K562 (cell line): ENCODE results near the gene RREB1. TPM values are rescaled to one million over a fixed set of nuclear protein-coding genes. Genes with fewer than 3 reads are reported as not detected.

Source experiments
- ATF1 ChIP-seq, 2 experiments: fragments of 450-650 bp in 1 of 2; IDR thresholded peaks; 2 replicates each; pipeline ENCODE4 v1.6.1; 2016; ENCODE audit warnings: missing compliant biosample characterization in 1 of 2, missing genetic modification characterization in 1 of 2
- GATA2 ChIP-seq: sonication (generic); formaldehyde crosslinking; IDR thresholded peaks from 2 replicates; pipeline ENCODE4 v1.4.0; 2020; ENCODE audit warnings: mild to moderate bottlenecking, missing genetic modification reagents
- HEY1 ChIP-seq: fragments of 250-450 bp; sonication (Bioruptor Pico); IDR thresholded peaks from 2 replicates; pipeline ENCODE4 v1.5.0; 2020; ENCODE audit warnings: mild to moderate bottlenecking, moderate library complexity, borderline replicate concordance
- KAT8 ChIP-seq: fragments of 450-650 bp; IDR thresholded peaks from 2 replicates; pipeline ENCODE4 v1.6.1; 2016; ENCODE audit warnings: low read depth, mild to moderate bottlenecking
- L3MBTL2 ChIP-seq: fragments of 450-650 bp; IDR thresholded peaks from 2 replicates; pipeline ENCODE4 v1.6.1; 2016; ENCODE audit warnings: mild to moderate bottlenecking, moderate library complexity
- MCM7 ChIP-seq, 2 experiments: fragments of 450-650 bp; IDR thresholded peaks; 2 replicates each; pipeline ENCODE4 v1.6.1; 2016 to 2018
- MTA1 ChIP-seq: fragments of 450-650 bp; IDR thresholded peaks from 2 replicates; pipeline ENCODE4 v1.6.1; 2017; ENCODE audit warnings: borderline replicate concordance
- NR3C1 ChIP-seq: sonication (generic); formaldehyde crosslinking; IDR thresholded peaks from 2 replicates; pipeline ENCODE4 v1.8.1; 2022; ENCODE audit warnings: missing genetic modification reagents
- PRPF4 ChIP-seq: fragments of 200-400 bp; formaldehyde crosslinking; IDR thresholded peaks from one replicate; pipeline ENCODE4 v1.6.1; 2017; ENCODE audit warnings: low read length, low read depth, mild to moderate bottlenecking; ENCODE audit not compliant: insufficient read depth, poor library complexity, severe bottlenecking
- SMAD2 ChIP-seq: fragments of 150-350 bp; IDR thresholded peaks from 2 replicates; pipeline ENCODE4 v1.6.1; 2014; ENCODE audit warnings: low read depth, mild to moderate bottlenecking, low read length
- SRSF1 ChIP-seq: fragments of 200-400 bp; formaldehyde crosslinking; IDR thresholded peaks from 2 replicates; pipeline ENCODE4 v1.6.1; 2017; ENCODE audit warnings: mild to moderate bottlenecking, low read depth, low read length, moderate library complexity
- TAF7 ChIP-seq: fragments of 450-650 bp; IDR thresholded peaks from 2 replicates; pipeline ENCODE4 v1.6.1; 2016; ENCODE audit warnings: missing genetic modification characterization, missing compliant biosample characterization
- ZNF174 ChIP-seq: fragments of 250-450 bp; sonication (Bioruptor Pico); IDR thresholded peaks from 2 replicates; pipeline ENCODE4 v1.4.0; 2020; ENCODE audit warnings: mild to moderate bottlenecking
- ZNF184 ChIP-seq: sonication (generic); formaldehyde crosslinking; IDR thresholded peaks from 2 replicates; pipeline ENCODE4 v1.5.0; 2020; ENCODE audit warnings: missing genetic modification reagents
- ZNF197 ChIP-seq: fragments of 200-800 bp; sonication (Bioruptor generic); IDR thresholded peaks from 2 replicates; pipeline ENCODE4 v1.6.1; 2016; ENCODE audit warnings: low read depth, missing genetic modification characterization, missing compliant biosample characterization
- polyA plus RNA-seq, 8 experiments: library from polyadenylated mRNA; depleted of rRNA in 4 of 8; stranded (reverse) in 5 of 8; unstranded in 3 of 8; fragments of >200 nt; fragmentation: Nextera tagmentation in 2 of 8; fragmentation: Illumina TruSeq in 1 of 8; extraction: Ambion mirVana in 2 of 8; extraction: Trizol in 1 of 8; gene quantifications; 2 replicates each; pipeline versions ENCODE4 v1.2.1 to v1.2.3, GENCODE V29; 2011 to 2014; ENCODE audit warnings: inconsistent platforms in 1 of 8, missing spikeins in 1 of 8
- total RNA-seq, 7 experiments: library from RNA; depleted of rRNA in 6 of 7; stranded (reverse); fragments of >200 nt in 6 of 7; fragmentation: Illumina TruSeq in 2 of 7; extraction: Trizol in 2 of 7; gene quantifications; 2 replicates each; pipeline versions ENCODE4 v1.2.1 to v1.2.3, GENCODE V29; 2011 to 2021; ENCODE audit warnings: low replicate concordance in 1 of 7
- TF ChIP-seq, protein P1 (sequence below): fragments of 450-650 bp; IDR thresholded peaks from 2 replicates; pipeline ENCODE4 v1.6.1; 2016; ENCODE audit warnings: mild to moderate bottlenecking, moderate library complexity

Gene RREB1
- total and polyA plus RNA-seq, 9 of the 15 experiments (the other 6 are each of a cell fraction or from before 2014, with no cell fraction given) = 3.3 to 64.2 (median 19.3) TPM

DNA sequence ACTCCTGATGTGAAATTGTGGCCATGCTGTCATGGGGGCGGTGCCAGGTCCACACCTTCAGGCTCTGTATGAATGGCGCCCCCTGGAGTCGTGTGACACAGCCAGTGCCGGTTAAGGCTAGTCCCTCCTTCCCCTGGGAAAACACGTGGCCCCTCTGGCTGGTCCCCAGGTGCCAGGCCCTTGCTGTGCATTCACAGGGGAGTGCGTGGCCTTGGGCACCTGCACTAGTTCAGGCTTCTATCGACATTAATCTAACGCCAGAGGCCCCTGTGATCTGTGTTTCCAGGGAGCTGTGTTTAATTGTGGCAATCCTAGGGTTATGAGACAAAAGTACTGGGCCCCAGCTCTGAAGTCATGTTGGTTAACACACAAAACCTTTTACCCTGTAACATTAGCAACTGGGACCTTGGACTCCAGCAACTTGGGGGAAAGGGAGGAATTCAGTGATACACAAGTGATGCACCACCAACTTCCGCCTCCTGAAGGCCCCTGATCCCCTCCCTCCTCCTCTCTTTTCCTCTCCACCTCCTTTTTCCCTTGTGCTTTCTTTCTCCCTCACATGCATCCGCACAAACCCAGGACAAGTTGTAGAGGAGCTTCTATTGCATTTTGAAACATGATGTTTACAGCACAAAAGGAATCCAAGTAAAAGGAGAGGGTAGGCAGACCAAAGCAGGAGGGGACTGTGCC, 131.3 kb downstream of the RREB1 start (continued):
- TF ChIP-seq, protein P1, sequence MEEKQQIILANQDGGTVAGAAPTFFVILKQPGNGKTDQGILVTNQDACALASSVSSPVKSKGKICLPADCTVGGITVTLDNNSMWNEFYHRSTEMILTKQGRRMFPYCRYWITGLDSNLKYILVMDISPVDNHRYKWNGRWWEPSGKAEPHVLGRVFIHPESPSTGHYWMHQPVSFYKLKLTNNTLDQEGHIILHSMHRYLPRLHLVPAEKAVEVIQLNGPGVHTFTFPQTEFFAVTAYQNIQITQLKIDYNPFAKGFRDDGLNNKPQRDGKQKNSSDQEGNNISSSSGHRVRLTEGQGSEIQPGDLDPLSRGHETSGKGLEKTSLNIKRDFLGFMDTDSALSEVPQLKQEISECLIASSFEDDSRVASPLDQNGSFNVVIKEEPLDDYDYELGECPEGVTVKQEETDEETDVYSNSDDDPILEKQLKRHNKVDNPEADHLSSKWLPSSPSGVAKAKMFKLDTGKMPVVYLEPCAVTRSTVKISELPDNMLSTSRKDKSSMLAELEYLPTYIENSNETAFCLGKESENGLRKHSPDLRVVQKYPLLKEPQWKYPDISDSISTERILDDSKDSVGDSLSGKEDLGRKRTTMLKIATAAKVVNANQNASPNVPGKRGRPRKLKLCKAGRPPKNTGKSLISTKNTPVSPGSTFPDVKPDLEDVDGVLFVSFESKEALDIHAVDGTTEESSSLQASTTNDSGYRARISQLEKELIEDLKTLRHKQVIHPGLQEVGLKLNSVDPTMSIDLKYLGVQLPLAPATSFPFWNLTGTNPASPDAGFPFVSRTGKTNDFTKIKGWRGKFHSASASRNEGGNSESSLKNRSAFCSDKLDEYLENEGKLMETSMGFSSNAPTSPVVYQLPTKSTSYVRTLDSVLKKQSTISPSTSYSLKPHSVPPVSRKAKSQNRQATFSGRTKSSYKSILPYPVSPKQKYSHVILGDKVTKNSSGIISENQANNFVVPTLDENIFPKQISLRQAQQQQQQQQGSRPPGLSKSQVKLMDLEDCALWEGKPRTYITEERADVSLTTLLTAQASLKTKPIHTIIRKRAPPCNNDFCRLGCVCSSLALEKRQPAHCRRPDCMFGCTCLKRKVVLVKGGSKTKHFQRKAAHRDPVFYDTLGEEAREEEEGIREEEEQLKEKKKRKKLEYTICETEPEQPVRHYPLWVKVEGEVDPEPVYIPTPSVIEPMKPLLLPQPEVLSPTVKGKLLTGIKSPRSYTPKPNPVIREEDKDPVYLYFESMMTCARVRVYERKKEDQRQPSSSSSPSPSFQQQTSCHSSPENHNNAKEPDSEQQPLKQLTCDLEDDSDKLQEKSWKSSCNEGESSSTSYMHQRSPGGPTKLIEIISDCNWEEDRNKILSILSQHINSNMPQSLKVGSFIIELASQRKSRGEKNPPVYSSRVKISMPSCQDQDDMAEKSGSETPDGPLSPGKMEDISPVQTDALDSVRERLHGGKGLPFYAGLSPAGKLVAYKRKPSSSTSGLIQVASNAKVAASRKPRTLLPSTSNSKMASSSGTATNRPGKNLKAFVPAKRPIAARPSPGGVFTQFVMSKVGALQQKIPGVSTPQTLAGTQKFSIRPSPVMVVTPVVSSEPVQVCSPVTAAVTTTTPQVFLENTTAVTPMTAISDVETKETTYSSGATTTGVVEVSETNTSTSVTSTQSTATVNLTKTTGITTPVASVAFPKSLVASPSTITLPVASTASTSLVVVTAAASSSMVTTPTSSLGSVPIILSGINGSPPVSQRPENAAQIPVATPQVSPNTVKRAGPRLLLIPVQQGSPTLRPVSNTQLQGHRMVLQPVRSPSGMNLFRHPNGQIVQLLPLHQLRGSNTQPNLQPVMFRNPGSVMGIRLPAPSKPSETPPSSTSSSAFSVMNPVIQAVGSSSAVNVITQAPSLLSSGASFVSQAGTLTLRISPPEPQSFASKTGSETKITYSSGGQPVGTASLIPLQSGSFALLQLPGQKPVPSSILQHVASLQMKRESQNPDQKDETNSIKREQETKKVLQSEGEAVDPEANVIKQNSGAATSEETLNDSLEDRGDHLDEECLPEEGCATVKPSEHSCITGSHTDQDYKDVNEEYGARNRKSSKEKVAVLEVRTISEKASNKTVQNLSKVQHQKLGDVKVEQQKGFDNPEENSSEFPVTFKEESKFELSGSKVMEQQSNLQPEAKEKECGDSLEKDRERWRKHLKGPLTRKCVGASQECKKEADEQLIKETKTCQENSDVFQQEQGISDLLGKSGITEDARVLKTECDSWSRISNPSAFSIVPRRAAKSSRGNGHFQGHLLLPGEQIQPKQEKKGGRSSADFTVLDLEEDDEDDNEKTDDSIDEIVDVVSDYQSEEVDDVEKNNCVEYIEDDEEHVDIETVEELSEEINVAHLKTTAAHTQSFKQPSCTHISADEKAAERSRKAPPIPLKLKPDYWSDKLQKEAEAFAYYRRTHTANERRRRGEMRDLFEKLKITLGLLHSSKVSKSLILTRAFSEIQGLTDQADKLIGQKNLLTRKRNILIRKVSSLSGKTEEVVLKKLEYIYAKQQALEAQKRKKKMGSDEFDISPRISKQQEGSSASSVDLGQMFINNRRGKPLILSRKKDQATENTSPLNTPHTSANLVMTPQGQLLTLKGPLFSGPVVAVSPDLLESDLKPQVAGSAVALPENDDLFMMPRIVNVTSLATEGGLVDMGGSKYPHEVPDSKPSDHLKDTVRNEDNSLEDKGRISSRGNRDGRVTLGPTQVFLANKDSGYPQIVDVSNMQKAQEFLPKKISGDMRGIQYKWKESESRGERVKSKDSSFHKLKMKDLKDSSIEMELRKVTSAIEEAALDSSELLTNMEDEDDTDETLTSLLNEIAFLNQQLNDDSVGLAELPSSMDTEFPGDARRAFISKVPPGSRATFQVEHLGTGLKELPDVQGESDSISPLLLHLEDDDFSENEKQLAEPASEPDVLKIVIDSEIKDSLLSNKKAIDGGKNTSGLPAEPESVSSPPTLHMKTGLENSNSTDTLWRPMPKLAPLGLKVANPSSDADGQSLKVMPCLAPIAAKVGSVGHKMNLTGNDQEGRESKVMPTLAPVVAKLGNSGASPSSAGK = peak; percentile 71
- TF ChIP-seq MCM7 (IDR thresholded peaks at IDR 0.05) = no peak
- no peak for TF ChIP-seq NR3C1 (CRISPR knock-in tag)
- TF ChIP-seq L3MBTL2 = peak; percentile 77
- TF ChIP-seq GATA2 (CRISPR knock-in tag) = no peak
- no peak for TF ChIP-seq HEY1
- TF ChIP-seq ZNF184 (CRISPR knock-in tag) = no peak
- no peak for TF ChIP-seq MTA1
- TF ChIP-seq PRPF4 = no peak
- no peak for TF ChIP-seq ATF1 (CRISPR knock-in tag; IDR thresholded peaks at IDR 0.05)
- TF ChIP-seq ATF1 (tag; IDR thresholded peaks at IDR 0.05) = peak; percentile 54
- TF ChIP-seq ZNF197 = no peak
- no peak for TF ChIP-seq ZNF174
- no peak for TF ChIP-seq SRSF1
- no peak for TF ChIP-seq SMAD2
- TF ChIP-seq TAF7 (tag) = no peak
- TF ChIP-seq KAT8 = no peak
